ENCODE measurements around the gene CADPS2. TPM values are rescaled to one million over a fixed set of nuclear protein-coding genes. Genes with fewer than 3 reads are reported as not detected.

Gene CADPS2
- total and polyA plus RNA-seq, 3 experiments from 2014 or later = not detected

DNA sequence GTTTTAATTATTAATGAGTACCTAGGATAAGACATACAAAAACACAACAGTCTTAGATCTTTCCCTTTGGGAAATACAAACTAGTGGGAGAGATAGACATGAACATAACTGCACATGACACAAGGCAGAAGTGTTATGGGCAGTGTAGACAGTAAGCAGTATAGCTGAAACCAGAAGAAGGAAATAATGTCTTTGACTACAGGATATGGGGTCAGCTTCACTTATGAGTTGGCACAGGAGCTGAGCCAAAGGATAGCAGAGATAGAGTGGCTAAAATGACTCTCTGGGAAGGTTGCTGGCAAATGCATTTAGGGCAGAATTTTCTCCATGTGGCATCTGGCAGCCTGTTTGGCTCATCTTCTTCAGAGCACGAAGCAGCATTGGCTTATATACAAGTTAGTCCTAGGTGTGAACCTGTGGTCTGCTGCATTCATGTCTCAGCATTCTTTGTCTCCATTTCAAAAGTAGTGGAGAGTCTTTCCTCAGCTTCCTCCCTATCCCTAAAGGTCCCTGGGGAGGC lies 521.4 kb downstream of the CADPS2 start:
- Histone ChIP-seq H3K4me1 (ENCODE audit: insufficient read depth, low read length) (no peaks in the 10 kb centered on the region), H3K4me3 (ENCODE audit: low read length) (no peak overlapping the region), H3K27ac (ENCODE audit: low read depth, low read length) (no peak overlapping the region), H3K9me3 (ENCODE audit: low read length) (no peaks in the 10 kb centered on the region), H3K27me3 (ENCODE audit: insufficient read depth, low read length, poor library complexity, severe bottlenecking) (no peaks in the 10 kb centered on the region), H3K36me3 (ENCODE audit: insufficient read depth, low read length) (no peaks in the 10 kb centered on the region)
- no peaks in the 10 kb centered on the region for H3K4me1 Mint-ChIP-seq
- ChIA-PET CTCF (no interaction called here), POLR2A (no interaction called here)
- peaks cover 0 to 9% (median 8%) of the 10 kb centered on the region in 5 donors for H3K9me3 Mint-ChIP-seq
- no peaks in the 10 kb centered on the region for H3K36me3 Mint-ChIP-seq
- H3K4me3 Mint-ChIP-seq = no peak overlapping the region
- H3K27me3 Mint-ChIP-seq = no peaks in the 10 kb centered on the region
- no peak for DNase-seq
- no peak overlapping the region for H3K27ac Mint-ChIP-seq

DNA sequence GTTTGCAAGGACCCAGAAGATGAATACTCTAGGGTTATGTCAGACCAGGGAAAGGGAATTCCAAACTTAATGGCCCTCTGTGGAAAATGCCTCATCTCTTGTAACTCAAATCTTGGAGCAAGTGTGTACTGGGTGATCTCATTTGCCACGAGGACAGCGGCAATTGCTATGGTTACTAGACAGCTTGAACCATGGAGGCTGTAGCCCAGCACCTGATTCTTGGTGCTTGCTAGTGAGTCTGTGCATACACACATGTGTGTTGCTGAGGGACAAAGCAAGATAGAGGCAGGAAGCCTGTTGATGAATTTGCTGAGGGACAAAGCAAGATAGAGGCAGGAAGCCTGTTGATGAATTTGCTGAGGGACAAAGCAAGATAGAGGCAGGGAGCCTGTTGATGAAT lies 523.1 kb downstream of the CADPS2 start:
- ChIA-PET CTCF (no interaction called here), POLR2A (no interaction called here)
- Mint-ChIP-seq H3K27me3 (no peaks in the 10 kb centered on the region), H3K36me3 (no peaks in the 10 kb centered on the region), H3K27ac (no peak overlapping the region), H3K4me1 (no peaks in the 10 kb centered on the region), H3K9me3 (peaks cover 0 to 8% (median 3%) of the 10 kb centered on the region in 5 donors), H3K4me3 (no peak overlapping the region)
- no peaks in the 10 kb centered on the region for H3K36me3 ChIP-seq (ENCODE audit: insufficient read depth, low read length)
- H3K4me3 ChIP-seq (ENCODE audit: low read length) = no peak overlapping the region
- no peak overlapping the region for H3K27ac ChIP-seq (ENCODE audit: low read depth, low read length)
- H3K4me1 ChIP-seq (ENCODE audit: insufficient read depth, low read length) = no peaks in the 10 kb centered on the region
- DNase-seq = no peak
- H3K9me3 ChIP-seq (ENCODE audit: low read length) = no peaks in the 10 kb centered on the region
- H3K27me3 ChIP-seq (ENCODE audit: insufficient read depth, low read length, poor library complexity, severe bottlenecking) = no peaks in the 10 kb centered on the region

DNA sequence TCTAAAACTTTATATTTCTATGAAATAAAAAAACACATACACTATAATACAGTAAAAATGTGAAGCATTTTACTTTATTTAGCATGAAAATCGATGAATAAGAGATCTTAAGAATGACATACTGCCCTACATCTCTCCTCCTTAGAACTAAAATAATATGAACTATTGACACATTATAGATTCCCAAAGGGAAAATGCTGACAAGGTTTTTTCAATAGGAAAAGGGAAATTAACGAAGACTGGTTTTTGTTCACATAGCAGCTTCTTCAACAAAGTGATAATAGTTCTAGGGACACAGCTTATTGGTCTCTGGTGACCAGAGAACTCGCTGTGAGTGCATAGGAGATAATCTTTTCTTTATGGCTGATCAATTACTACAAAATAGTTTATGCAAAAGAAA lies 523.8 kb downstream of the CADPS2 start:
- Mint-ChIP-seq H3K4me1 (no peaks in the 10 kb centered on the region), H3K27ac (no peak overlapping the region), H3K9me3 (peaks cover 0 to 8% (median 0%) of the 10 kb centered on the region in 5 donors), H3K4me3 (no peak overlapping the region), H3K36me3 (no peaks in the 10 kb centered on the region), H3K27me3 (no peaks in the 10 kb centered on the region)
- CTCF ChIA-PET = no interaction called here
- H3K36me3 ChIP-seq (ENCODE audit: insufficient read depth, low read length) = no peaks in the 10 kb centered on the region
- no peak overlapping the region for H3K4me3 ChIP-seq (ENCODE audit: low read length)
- POLR2A ChIA-PET = no interaction called here
- no peaks in the 10 kb centered on the region for H3K4me1 ChIP-seq (ENCODE audit: insufficient read depth, low read length)
- H3K9me3 ChIP-seq (ENCODE audit: low read length) = no peaks in the 10 kb centered on the region
- no peaks in the 10 kb centered on the region for H3K27me3 ChIP-seq (ENCODE audit: insufficient read depth, low read length, poor library complexity, severe bottlenecking)
- H3K27ac ChIP-seq (ENCODE audit: low read depth, low read length) = no peak overlapping the region
- no peak for DNase-seq

DNA sequence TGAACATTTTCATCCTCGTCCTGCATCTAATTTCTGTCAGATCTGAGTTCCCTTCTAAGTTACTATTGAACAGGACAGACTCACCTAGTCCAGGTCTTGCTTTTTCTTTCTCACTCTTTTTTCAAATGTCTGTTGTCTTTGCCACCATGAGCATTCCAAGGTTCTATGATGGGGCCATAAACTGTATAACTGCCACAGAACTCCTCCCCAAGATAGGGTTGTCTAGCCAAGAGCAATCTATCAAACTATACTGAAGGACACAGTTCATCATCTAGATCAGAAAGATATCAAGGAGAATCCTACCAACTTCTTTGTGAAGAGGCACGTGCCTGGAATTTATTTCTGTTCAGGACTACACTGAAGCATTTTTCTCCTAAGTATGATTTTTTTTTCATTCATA lies 531.6 kb downstream of the CADPS2 start:
- Histone ChIP-seq H3K27me3 (ENCODE audit: insufficient read depth, low read length, poor library complexity, severe bottlenecking) (no peaks in the 10 kb centered on the region), H3K4me3 (ENCODE audit: low read length) (no peak overlapping the region), H3K36me3 (ENCODE audit: insufficient read depth, low read length) (no peaks in the 10 kb centered on the region), H3K4me1 (ENCODE audit: insufficient read depth, low read length) (no peaks in the 10 kb centered on the region), H3K9me3 (ENCODE audit: low read length) (no peaks in the 10 kb centered on the region), H3K27ac (ENCODE audit: low read depth, low read length) (no peak overlapping the region)
- Mint-ChIP-seq H3K4me1 (no peaks in the 10 kb centered on the region), H3K9me3 (peaks cover 0 to 5% (median 0%) of the 10 kb centered on the region in 5 donors), H3K27ac (no peak overlapping the region), H3K27me3 (no peaks in the 10 kb centered on the region), H3K36me3 (no peaks in the 10 kb centered on the region), H3K4me3 (no peak overlapping the region)
- POLR2A ChIA-PET = no interaction called here
- DNase-seq = no peak
- CTCF ChIA-PET = no interaction called here

DNA sequence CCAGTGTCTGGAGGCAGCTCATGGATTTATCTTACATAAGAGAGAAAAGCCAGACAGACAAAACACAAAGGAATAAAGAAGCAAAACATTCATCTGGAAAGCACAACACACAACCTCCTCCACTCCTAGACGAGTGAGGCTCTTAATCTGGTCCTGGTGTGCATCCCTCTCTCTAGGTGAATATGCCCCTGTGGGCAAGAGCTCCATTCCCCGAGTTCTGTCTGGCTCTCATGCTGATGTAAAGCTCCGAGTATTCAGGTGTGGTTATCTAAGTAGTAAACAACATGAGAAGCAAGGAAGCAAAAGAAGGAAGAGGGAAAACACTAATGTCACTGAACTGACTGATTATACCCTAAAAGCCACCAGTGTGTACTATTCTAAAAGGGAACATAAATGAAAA lies 533.8 kb downstream of the CADPS2 start:
- no peaks in the 10 kb centered on the region for H3K9me3 ChIP-seq (ENCODE audit: low read length)
- H3K27ac ChIP-seq (ENCODE audit: low read depth, low read length) = no peak overlapping the region
- H3K36me3 ChIP-seq (ENCODE audit: insufficient read depth, low read length) = no peaks in the 10 kb centered on the region
- no peak for DNase-seq
- Mint-ChIP-seq H3K27ac (no peak overlapping the region), H3K9me3 (peaks cover 0 to 6% (median 2%) of the 10 kb centered on the region in 5 donors), H3K4me3 (no peak overlapping the region), H3K36me3 (no peaks in the 10 kb centered on the region), H3K4me1 (no peaks in the 10 kb centered on the region), H3K27me3 (no peaks in the 10 kb centered on the region)
- ChIA-PET POLR2A (no interaction called here), CTCF (no interaction called here)
- no peaks in the 10 kb centered on the region for H3K27me3 ChIP-seq (ENCODE audit: insufficient read depth, low read length, poor library complexity, severe bottlenecking)
- no peaks in the 10 kb centered on the region for H3K4me1 ChIP-seq (ENCODE audit: insufficient read depth, low read length)
- H3K4me3 ChIP-seq (ENCODE audit: low read length) = no peak overlapping the region

DNA sequence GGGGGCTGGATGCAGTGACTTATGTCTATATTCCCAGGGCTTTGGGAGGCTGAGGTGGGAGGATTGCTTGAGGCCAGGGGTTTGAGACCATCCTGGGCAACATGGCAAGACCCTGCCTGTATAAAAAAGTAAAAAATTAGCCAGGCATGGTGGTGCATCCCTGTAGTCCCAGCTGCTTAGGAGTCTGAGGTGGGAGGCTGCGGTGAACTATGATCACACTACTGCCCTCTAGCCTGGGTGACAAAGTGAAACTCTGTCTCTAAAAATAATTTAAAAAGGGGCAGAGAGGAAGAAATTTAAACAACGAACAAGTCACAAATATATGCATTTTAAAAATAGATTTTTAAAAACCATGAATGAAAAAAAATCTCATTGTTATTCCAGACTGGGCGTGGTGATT lies 535.6 kb downstream of the CADPS2 start:
- Mint-ChIP-seq H3K27me3 (no peaks in the 10 kb centered on the region), H3K4me1 (no peaks in the 10 kb centered on the region), H3K36me3 (no peaks in the 10 kb centered on the region), H3K9me3 (peaks cover 0 to 6% (median 0%) of the 10 kb centered on the region in 5 donors), H3K27ac (no peak overlapping the region), H3K4me3 (no peak overlapping the region)
- no peak for DNase-seq
- ChIA-PET CTCF (no interaction called here), POLR2A (no interaction called here)
- H3K27me3 ChIP-seq (ENCODE audit: insufficient read depth, low read length, poor library complexity, severe bottlenecking) = no peaks in the 10 kb centered on the region
- H3K27ac ChIP-seq (ENCODE audit: low read depth, low read length) = no peak overlapping the region
- H3K4me1 ChIP-seq (ENCODE audit: insufficient read depth, low read length) = no peaks in the 10 kb centered on the region
- no peak overlapping the region for H3K4me3 ChIP-seq (ENCODE audit: low read length)
- no peaks in the 10 kb centered on the region for H3K36me3 ChIP-seq (ENCODE audit: insufficient read depth, low read length)
- no peaks in the 10 kb centered on the region for H3K9me3 ChIP-seq (ENCODE audit: low read length)

DNA sequence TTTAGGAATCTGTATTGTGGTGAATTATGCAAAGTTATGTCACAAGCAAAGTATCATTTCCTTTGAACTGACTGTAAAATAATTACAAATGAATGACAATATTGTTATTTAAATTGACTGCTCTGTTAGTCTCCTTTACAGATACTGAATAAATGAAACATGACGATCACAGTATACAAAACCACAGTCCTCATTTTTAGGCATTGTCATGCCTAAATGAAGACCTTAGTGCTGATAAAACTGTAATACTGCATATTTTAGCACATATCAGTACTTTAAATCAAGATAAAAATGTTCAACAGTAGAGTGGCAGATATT lies 542.0 kb downstream of the CADPS2 start:
- Mint-ChIP-seq H3K4me3 (no peak overlapping the region), H3K4me1 (no peaks in the 10 kb centered on the region)

DNA sequence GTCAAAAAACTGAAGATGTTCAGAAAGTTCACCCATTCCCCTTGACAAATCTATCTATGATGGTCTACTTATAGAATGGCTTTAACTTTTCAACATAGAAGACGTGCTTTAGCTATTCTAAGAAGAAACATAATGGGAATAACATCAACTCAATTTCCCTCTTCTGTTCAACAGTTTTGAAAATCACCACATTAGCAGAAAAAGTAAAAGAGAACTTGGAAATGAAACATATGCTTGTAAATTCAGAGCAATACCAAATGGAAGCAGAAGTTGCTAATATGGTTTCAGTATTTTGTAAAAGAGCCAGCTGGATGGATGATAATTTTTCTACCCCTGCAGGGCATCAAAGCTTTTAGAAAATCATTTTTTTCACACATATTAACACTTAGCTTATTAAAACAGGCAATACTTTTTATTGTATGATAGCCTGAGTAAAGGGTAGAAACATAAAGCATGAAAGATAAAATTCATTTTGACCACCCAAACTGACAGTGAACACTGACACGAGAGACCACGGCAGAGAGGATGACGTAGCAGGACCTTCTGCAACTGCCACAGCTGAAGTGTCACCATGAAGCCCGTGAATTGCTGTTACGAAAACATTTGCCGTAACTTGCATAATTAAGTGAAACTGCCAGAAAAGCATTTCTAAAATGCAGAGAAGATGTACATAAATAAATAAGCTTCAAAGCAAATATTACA lies 542.5 kb downstream of the CADPS2 start:
- no peaks in the 10 kb centered on the region for H3K36me3 Mint-ChIP-seq
- no peaks in the 10 kb centered on the region for H3K36me3 ChIP-seq (ENCODE audit: insufficient read depth, low read length)
- H3K9me3 ChIP-seq (ENCODE audit: low read length) = no peaks in the 10 kb centered on the region
- H3K27me3 Mint-ChIP-seq = no peaks in the 10 kb centered on the region
- no peak overlapping the region for H3K27ac ChIP-seq (ENCODE audit: low read depth, low read length)
- no peaks in the 10 kb centered on the region for H3K4me1 ChIP-seq (ENCODE audit: insufficient read depth, low read length)
- H3K9me3 Mint-ChIP-seq = peaks cover 0 to 4% (median 0%) of the 10 kb centered on the region in 5 donors
- H3K4me3 ChIP-seq (ENCODE audit: low read length) = no peak overlapping the region
- no peak overlapping the region for H3K4me3 Mint-ChIP-seq
- ChIA-PET POLR2A (no interaction called here), CTCF (no interaction called here)
- no peak for DNase-seq
- no peak overlapping the region for H3K27ac Mint-ChIP-seq
- H3K27me3 ChIP-seq (ENCODE audit: insufficient read depth, low read length, poor library complexity, severe bottlenecking) = no peaks in the 10 kb centered on the region
- H3K4me1 Mint-ChIP-seq = no peaks in the 10 kb centered on the region

More for the DNA sequence above, 542.0 kb downstream of the CADPS2 start:
- Histone ChIP-seq H3K27ac (ENCODE audit: low read depth, low read length) (no peak overlapping the region), H3K4me3 (ENCODE audit: low read length) (no peak overlapping the region), H3K9me3 (ENCODE audit: low read length) (no peaks in the 10 kb centered on the region), H3K36me3 (ENCODE audit: insufficient read depth, low read length) (no peaks in the 10 kb centered on the region), H3K27me3 (ENCODE audit: insufficient read depth, low read length, poor library complexity, severe bottlenecking) (no peaks in the 10 kb centered on the region), H3K4me1 (ENCODE audit: insufficient read depth, low read length) (no peaks in the 10 kb centered on the region)
- ChIA-PET CTCF (no interaction called here), POLR2A (no interaction called here)
- no peaks in the 10 kb centered on the region for H3K27me3 Mint-ChIP-seq
- H3K9me3 Mint-ChIP-seq = peaks cover 0 to 5% (median 0%) of the 10 kb centered on the region in 5 donors
- no peaks in the 10 kb centered on the region for H3K36me3 Mint-ChIP-seq
- no peak for DNase-seq
- no peak overlapping the region for H3K27ac Mint-ChIP-seq
